HG03045 (cell line): ENCODE data around the gene ADAM33.

ENCODE experiments used
- ATAC-seq: cut with Tn5 transposase; IDR thresholded peaks from one replicate; pipeline ENCODE4 v1.9.1; 2021; ENCODE audit warnings: mild to moderate bottlenecking, moderate library complexity; ENCODE audit not compliant: unreplicated experiment

Gene ADAM33

DNA sequence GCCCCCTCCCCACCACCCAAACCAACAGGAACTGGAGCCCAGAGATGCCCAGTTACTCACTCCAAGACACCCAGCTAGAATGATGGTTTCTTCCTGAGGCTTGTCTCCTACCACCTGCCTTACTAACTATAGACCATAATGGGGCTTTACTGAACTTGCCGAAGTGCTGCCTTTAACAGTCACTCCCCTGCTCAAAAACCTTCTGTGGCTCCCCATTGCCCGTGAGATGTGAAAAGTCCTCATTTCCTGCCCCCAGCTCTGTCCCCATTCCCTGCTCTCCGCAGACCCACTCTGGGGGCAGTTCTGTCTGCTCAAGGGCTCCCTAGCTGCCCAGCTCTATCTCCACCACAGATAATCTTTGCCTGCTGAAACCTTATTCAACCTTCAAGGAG, 25.7 kb upstream of the ADAM33 start:
- ATAC-seq = no peak

DNA sequence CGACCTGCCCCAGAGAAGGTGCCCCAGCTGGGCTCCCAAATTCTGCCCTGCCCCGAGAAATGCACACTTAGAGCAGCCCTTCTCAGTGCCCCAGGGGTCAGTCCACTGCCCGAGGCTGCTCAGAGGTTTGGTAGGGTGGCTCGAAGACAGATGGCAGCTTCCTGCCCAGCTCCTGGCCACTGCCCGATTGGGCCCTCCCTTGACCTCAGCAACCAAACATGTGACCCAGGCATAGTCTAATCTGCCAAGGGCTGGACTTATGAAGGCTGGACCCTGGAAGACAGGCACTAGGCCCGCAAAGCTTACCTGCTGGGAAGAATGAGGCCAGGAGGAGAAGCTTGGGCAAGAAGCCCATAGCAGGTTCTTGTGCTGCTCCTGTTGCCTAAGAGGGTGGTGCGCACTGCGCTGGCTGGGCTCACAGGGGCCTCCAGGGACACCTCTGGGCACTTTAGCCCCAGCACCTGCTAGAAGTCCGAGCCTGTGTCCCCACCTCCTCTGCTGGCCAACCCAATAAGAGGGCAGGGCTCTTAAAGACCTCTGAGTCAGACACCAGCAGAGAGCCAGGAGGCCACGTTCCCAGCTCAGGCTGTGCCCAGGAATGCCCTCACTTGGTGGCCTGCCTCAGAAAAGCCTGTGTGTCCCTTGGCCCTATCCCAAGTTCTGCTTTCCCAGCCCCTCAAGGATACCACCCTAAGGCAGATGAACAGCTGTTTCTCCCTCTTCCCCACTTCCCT, 25.1 kb upstream of the ADAM33 start:
- no peak for ATAC-seq

DNA sequence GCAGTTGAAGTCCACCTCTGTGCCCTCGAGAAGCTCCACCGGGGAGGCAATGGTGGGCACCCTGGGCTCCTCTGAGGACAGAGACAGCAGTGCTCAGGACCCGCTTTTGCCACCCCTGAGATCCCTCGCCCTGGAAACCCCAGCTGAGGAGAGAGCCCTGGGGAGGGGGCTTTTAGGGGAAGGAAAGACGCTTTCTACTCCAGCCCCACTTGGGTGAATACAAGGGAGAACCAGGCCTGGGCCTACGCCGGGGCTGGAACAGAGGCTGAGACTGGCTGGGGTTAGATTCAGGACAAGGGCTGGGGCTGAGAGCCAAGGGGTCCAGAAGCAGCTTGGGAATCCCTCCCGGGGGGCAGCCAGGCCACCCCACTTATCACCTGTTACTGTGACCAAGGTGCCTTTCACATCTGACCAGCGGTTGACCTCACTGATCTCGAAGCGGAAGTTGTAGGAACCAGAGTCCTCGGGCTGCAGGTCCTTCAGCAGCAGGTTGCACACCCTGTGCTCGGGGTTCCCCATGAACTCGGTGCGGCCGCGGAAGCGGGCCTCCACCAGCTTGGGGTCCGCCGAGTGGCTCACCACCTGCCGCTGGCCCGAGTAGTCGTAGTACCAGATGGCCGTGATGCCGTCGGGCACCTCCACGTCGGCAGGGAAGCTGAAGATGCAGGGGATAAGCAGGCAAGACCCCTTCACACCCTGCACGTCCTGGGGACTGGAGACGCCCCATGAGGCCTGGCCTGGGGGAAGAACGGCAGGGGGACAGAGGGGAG, 24.3 kb upstream of the ADAM33 start:
- ATAC-seq = no peak

DNA sequence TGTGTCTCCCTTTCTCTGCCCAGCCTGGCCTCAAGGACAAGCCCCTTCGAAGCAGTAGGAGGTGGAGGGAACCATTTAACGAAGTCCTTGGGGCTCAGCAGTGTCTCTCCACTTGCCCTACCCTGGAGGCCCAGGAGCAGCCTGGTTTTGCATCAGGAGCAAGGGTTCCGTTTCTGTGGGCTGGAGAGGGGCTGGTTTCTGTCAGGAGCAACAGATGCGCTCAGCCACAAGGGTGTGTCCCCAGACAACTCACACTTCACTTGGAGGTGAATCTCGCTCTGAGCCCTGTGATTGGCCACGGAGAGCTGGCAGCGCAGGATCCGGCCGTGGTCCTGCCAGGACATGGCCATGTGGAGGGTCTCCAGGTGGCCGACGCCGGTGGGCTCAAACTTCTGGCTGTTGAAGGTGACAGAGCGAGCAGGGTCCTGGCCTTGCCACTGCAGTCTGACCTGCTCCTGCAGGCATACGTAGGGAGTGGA, 23.7 kb upstream of the ADAM33 start:
- no peak for ATAC-seq

DNA sequence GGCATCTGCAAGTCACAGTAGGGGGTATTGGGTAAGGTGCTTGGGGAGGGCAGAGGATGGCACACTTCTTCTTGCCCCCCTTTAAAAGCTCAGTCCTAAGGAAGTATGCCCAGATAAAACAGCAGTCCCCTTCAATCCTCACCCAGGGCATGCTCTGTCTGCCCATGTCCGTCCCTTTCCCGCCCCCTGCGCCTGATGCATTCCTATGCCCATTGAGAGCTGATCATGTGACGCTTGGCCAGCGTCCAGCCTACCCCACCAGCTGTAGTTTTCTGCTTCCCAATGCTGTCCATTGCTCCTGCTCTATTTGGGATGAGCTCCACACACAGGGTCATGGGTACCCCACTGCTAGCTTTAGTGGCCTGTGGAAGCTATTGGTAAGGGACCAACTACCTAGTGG, 22.3 kb upstream of the ADAM33 start:
- ATAC-seq = no peak

DNA sequence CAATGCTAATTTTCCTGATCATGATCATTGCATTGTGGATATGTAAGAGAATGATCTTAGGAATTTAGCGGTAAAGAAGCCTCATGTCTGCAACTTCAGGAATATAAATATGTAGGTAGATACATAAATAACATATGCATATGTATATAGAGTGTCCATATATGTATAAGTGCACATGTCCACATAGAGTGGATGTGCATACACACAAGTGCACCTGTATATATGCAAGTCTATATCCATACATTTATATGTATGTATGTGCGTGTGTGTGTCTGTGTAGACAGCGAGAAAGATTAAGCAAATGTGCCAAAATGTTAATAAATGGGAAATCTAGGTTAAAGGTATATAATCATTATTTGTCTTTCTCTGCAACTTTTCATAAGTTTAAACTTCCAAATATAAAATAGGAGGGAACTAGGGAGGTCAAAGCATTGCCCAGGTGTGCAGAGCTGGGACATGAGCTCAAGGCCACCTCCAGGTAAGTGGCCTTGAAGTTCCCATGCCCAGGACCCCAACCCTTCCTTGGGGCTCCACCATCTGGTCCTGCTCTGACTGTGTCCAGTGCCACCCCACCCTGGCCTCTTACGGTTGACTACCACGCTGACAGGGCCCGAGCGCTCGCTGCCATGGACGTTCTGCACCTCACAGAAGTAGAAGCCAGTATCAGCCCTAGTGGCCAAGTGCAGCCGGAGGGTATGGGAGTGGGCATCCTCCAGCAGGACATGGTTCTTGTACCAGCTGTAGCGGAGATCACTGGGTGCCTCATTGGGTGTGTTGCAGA, 21.0 kb upstream of the ADAM33 start:
- no peak for ATAC-seq

DNA sequence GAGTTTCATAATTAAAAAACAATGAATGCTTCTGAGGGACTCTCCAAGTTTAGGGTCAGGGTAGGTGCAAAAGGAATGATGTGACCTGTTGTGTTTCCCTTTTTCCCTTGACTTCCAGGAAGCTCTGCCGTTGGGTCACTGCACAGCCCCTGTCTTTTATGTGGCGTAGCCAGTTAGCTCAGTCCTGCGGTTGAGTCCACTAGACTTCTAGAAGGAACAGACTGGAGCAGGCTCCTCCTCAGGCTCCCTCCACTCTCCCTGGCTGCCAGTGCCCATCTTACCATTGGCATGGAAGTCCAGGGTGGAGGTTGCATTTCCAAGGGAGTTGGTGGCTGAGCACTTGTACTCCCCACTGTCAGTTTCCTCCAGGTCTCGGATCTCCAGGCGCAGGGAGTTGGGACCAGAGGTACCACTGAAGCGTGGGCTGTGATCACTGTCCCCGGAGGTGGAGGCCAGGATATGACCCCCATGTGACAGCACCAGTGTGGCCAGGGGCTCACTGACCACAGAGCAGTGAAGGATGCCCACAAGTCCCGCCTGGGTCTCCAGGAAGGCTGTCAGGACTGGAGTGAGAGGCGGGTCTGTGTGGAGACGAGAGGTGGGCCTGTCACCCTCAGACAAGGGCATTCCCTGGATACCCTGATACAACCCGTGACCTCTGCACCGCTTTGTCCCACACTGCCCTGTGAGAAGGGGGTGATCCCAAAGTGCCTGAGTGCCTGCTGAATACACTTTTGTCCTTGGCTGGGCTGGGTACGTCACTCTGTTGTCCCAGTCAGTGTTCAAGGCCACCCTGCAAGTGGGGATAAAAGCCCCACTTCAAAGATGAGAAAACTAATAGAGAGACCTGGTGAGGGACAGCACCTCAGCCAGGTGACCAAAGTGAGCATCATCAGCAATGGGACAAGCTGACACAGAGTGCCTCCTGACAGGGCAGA, 19.5 kb upstream of the ADAM33 start:
- ATAC-seq = no peak

DNA sequence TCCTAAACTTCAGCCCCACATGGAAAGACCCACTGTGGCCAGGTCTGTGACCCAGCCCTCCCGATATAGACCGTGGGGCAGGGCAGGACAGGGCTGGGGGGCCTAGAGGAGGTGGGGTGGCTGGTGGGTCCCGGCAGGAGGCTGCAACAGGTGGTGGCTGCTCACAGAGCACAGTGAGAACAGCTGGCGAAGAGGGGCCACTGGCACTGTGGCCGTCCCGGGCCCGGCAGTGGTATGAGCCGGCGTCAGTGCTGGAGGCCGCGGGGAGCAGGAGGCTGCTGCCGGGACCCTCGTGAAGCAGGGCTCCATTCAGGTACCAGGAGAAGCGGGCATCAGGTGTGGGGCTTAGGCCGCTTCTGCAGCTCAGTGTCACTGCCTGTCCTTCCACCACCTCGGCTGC, 17.2 kb upstream of the ADAM33 start:
- ATAC-seq = no peak

DNA sequence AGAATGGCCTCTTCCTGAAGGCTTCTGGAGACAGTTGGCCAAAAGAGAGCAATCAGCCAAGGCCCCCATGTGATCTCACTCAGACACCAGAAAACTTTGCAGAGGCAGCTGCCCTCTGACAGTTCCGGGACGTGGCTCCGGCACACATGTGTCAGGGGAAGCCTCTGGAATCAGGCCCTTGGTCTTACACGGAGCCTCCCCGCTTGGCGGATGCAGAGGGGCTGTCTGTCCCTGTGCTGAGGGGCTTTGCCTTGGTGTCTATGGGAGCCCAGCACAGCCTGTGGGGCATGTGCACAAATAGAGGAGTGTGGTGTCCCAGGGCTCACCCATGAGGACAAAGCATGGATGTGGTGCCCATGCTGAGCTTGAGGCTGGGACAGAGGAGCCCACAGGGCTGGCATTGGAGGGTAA, 16.8 kb upstream of the ADAM33 start:
- ATAC-seq = no peak

DNA sequence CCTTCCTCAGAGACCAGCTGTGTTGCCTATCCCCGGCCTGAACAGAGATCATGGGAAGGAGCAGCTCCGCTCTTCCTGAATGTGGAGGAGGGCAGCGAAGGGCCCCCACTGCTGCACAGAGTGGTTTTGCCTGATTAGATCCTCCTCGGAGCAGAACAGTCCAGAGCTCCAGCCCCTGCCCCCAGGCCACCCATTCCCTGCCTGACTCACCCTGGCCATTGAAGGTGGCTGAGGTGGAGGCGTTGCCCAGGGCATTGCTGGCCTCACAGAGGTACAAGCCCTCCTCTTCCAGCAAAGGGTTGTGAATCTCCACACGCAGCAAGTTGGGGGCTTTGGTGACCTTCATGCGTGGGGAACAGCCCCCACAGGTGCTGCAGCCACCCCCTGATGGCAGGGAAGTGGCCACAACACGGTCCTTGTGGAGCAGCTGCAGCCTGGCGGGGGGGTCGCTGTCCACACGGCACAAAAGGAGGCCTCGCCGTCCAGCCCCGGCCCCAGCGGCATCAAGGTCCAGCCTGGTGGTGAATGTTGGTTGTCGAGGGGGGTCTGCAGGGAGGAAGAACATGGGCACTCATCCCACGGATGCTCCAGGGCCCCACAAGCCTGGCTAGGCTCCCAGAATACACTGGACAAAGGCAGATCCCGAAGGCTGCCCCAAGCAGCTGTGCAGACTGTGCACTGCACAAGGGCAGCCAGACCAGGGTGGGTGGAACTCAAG, 15.9 kb upstream of the ADAM33 start:
- no peak for ATAC-seq

DNA sequence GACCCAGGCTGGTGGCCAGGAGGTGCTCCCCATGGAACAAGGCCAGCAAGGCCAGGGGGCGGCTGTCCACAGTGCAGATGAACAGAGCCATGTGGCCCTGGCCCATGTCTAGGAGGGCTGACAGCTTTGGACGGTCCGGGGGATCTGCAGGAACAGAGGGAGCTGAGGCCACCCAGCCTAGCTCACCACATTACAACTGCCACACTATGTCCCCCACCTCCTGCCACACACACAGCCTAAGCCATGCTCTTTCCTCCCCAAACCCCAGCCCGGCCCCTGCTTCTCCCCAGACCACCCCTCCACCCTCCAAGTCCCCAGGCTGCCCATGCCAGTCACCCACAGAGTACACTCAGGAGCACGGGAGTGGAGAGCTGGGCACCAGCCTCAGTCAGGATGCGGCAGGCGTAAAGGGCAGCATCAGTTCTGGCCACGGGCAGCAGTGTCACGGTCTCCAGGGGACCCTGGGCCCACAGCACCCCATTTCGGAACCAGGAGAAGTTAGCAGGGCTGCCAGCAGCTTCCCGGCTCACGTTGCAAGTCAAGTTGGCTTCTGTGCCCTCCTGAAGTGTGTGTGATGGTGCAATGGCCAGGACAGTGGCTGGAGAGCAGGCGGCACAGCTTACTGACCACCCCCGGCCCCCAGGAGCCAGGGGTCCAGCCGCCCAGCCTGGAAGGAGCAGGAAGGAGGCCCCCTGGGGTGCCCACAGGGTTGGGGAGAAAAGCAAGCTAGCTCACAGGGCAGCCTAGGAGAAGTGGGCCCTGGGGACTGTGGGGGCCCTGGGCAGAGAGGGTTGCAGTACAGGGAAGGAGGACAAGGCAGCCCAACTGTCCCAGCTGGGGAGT, 15.2 kb upstream of the ADAM33 start:
- no peak for ATAC-seq

DNA sequence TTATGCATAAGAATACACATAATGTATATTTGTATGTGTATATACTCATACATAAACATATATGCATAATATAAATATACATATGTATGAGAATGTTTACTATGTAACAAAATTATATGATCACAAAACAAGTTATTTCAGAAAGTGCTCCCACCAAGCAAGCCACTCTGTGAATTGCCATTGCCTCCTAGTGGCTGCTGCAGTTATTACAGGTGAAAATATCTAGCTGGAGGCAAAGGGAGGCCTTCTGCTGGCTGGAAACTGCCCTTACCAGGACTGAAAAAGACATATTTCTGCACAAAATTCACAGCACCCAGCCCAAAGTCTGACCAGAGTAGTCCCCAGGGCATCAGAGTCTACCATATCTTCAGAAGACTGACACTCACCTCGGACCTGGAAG, 14.4 kb upstream of the ADAM33 start:
- ATAC-seq = no peak

DNA sequence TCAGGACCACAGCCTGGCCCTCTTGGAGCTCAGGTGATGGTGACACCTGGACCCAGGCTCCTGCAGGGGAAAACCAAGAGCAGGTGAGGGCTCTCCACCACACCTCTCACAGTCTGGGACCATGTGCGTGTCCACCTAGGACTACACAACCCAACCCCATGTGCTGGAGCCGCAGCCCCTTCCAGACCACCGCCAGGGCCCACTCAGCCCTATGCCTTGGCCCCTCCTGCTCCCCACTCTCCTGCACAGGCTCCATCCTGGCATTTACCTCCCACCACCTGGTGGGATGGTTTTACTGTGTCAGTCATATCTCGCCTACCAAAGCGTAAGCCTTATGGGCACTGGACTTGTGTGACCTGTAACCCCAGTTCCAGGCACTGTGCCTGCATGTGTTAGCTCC, 13.1 kb upstream of the ADAM33 start:
- ATAC-seq = no peak

DNA sequence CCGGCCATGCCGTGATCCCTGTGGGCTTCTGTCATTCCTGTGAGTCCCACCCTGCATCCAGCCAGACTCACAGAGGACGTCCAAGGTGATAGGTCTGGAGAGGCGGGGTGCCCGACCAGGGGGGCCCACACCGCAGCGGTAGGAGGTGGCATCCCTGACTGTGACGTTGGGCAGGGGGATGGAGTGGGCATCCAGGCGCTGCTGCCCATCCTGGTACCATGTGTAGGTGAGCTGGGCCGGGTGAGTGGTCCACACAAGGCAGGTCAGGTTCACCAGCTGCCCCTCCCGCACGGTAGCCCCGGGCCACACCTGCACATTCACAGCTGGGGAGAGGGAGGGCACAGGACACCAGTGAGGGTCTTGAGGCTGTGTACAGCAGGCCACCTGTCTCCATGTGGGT, 11.6 kb upstream of the ADAM33 start:
- ATAC-seq = no peak

DNA sequence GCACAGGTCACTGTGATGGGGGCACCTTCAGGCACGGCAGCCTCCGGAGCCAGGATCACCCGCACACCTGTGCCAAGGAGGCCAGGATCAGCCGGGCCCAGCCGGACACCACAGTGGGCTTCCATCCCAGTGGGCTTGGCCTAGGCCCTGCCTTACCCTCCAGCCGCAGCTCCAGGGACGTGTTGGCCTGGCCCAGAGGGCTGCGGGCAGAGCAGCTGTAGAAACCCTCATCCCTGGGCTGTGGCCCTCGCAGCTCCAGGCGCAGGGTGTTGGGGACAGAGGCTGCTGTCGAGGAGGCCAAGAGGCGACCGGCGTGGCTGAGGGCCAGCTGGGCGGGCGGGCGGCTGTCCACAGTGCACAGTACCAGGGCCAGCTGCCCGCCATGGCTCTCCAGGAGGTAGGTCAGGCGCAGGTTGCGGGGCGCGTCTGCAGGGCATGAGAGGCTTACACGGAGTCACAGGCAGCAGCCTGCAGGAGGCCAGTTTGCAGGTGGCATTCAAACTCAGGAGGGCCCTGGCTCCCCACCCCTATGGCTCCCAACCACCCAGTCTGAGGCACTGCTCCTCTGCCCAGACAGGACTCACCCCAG, 11.0 kb upstream of the ADAM33 start:
- no peak for ATAC-seq

DNA sequence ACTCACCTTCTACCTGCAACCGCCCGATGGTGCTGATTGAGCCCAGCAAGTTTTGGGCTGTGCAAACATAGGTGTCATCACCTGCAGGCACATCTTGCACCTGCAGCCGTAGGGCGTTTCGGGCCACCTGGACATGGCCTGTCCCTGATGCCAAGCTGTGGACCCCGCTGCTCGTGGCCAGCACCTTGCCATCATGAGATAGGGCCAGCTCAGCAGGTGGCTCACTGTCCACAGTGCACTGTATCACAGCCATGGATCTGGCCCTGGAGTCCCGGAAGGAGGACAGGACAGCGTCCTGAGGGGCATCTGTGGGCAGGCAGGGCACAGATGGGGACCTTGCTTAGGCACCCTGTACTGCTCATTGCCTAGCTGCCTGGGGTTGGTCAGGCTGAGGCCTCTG, 10.1 kb upstream of the ADAM33 start:
- no peak for ATAC-seq

DNA sequence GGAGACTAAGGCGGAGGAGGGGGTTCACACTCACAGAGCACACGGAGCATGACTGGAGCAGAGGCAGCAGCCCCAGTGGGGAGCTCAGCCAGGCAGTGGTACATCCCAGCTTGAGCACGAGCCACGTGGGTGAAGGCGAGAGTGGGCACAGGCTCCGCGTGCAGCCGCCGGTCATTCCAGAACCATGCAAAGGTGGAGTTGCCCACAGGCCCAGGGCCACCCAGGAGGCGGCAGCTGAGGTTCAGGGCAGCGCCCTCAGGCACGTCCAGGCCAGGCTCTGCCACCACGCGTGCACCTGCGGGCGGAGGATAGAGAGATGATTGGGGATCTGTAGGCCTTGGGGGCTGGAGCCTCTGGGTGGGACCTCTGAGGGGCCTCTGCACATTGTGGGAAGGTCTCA, 9.5 kb upstream of the ADAM33 start:
- no peak for ATAC-seq

DNA sequence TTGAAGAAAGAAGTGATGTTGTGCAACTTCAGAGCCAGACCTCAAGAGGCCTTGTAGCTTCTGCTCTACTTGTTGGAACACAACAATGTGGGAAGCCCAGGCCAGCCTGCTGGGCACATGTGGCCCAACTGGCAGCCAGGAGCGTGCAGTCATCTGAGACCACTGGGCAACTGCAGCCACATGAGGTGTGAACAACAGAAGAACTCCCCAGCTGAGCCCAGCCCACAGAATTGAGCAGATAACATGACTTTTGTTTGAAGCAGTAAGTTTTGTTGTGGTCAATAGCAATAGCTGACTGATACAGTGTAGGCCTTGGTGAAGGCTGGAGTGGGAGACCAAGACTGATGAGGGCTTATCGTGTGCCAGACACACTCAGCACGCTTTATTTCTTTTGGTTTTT, 8.6 kb upstream of the ADAM33 start:
- no peak for ATAC-seq

DNA sequence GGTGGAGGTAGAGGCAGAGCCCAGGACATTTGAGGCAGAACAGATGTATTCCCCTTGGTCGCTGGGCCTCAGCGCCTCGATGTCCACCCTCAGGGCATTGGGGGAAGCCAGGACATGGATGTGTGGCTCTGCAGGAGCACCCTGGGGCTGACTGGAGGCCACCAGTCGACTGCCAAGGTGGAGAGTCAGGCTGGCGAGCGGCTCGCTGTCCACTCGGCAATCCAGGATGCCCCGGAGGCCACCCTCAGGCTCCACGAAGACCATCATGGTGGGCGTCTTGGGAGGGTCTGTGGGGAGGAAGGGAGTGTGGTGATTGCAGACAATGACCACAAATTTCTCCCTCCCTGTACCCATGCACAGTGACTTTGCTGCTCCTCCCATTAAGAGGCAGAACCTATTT, 8.2 kb upstream of the ADAM33 start:
- ATAC-seq = no peak
